Stimulated activated CD8-positive, alpha-beta memory T cell treated with anti-CD3 and anti-CD28 coated beads, Interleukin-12 subunit alpha, Interleukin-12 subunit beta, amount 100 ng/mL, for 1 hour (primary cell): Measurements from ENCODE around the gene TMEM258.
A peak's percentile ranks its signal among the peaks of the same experiment; 100 is the strongest.

ENCODE experiments used
- DNase-seq: peaks from one replicate; pipeline ENCODE4 v3.0.0-alpha.2; 2020; ENCODE audit warnings: low read depth

The TMEM258 gene

DNA sequence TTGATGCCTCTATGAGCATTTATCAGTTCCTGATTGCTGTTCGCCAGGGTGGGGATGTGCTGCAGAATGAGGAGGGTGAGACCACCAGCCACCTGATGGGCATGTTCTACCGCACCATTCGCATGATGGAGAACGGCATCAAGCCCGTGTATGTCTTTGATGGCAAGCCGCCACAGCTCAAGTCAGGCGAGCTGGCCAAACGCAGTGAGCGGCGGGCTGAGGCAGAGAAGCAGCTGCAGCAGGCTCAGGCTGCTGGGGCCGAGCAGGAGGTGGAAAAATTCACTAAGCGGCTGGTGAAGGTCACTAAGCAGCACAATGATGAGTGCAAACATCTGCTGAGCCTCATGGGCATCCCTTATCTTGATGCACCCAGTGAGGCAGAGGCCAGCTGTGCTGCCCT lies 3.1 kb upstream of the TMEM258 start:
- no peak for DNase-seq

DNA sequence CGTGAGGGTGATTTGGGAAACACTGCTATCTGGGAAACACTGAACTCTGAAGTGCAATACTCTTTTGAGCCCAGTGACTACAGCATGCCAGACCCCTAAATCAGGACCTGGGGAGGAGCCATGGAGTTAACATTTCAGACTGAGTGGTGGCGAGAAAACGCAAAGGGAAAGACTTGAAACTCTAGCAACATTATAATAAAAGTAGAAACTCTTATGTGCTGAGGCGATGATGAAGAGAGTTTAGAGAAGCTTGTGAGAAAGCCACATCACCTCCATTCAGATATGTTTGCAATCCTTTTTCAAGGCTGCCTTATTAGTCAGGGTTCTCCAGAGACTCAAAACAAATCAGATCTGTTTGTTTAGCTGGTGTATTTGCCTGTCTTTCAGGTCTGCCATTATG lies 2.2 kb upstream of the TMEM258 start:
- no peak for DNase-seq

DNA sequence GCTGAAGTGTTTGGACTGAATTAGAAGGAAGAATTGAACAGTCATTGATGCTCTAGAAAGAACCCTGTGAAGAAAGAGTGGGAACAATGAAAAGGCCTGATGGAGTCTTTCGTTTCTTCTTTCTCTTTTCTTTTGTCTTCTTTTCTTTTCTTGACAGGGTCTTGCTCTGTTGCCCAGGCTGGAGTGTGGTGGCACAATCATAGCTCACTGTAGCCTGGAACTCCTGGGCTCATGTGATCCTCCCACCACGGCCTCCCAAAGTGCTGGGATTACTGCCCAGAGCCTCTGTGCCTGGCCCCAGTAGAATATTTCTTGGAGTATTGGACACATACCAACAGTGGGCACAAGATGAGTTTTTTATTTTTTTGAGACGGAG lies 1.4 kb upstream of the TMEM258 start:
- DNase-seq: no peak

DNA sequence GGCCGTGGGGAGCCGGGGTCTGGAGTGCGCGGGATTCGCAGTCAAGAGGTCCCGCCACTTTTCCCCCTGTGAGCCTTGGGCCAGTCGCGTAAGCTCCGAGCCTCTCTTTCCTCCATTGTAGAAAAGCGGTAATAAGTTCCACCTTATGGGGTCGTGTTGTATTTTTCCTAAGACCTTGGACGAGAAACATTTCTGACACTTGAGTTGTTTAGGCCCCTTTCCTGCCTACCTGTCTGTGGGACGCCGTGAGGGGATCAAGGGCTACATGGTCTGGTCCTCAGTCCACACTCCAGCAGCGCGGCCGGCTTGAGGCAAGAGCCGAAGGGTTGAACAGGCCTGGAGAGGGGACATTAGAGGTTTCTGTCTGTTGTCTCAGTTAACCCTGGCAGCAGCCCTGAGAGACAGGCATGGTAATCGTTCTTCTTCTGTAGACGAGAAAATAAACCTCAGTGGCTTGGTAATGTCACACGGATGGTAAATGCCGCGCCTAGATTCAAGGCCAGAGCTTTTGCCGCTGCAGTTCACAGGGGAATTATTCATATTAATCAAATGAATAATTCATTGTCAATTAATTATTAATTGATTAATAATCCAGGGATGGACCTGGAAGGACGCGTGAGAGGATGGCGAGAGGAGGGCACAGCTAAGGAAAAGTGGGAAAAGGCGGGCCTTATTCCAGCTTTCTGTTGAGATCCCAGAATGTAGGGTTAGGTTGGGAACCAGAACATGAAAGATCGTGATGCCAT lies 857 bp upstream of the TMEM258 start:
- no peak for DNase-seq

DNA sequence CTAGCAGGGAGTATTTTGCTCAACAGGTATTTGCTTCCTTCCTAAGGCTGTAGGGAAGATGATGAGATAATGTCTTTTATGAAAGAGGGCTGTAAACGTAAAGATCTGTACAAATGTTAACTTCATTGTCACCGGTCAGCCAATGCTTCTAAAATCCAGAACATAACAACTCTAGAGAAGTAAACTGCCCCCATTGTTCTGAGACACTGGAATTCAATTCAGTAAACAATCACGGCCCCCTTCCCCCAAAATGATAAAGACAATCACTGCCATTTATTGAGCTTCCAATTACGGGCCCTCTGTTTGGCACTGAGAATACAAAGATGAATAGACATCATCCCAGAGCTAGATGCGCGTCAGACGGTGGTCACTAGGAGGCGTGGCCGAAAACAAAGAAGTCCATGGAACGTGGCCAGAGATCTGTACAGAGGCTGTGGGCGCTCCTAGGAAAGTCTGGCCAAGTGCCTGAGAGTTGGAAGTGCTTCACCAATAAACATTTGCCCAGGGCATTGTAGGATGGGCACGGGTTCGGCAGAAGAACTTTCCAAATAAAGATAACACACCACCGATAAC lies 576 bp downstream of the TMEM258 start:
- no peak for DNase-seq

DNA sequence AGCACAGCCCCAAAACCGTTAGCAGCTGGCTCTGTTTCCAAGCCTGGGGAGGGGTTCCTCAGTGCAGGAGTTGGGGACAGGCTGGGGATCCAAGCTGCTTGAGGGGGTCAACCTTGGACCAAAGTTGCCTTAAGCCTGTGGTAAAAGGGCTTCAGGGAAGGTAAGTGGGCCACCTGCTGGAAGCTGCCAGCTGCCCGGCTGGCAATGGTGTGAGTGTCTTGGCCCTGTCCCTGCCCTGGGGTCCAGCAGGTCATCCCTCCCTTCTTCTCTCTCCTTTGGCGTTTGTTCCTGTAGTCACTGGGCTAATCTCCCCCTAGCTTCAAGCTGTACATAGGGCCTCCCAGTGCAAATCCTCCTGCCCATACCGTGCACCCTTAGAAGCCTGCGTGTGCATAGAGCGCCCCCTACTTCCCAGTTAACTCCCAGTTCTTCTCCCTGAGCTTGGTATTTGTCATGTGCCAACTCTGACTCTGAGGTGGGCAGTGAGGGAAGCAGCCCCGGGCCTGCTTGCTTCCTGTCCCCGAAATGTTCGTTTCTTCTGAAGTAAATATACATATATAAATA lies 4.4 kb downstream of the TMEM258 start:
- DNase-seq: no peak

DNA sequence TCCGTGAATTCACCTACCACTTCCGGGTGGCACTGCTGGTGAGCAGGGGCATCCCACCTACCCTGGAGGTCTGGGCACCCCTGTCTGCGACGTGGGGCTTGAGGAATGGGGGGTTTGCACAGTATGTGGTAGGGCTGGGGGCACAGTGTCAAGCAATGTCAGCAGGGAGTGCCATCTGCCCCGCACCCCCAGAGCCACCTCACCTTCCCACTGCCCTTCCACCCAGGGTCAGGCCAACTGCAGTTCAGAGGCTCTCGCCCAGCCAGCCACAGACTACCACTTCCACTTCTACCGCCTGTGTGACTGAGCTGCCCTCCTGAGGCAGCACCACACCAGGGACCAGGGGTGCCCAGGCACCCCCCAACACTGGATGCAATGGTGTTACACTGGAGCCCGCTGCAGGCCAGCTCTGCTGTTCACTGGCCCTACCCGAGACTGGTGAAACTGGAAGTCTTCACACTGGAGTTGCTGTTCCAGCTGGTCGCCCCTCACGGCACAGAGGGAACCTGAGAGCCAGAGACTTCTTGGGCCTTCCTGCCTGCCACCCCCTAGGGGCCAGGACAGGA lies 6.5 kb downstream of the TMEM258 start:
- no peak for DNase-seq

DNA sequence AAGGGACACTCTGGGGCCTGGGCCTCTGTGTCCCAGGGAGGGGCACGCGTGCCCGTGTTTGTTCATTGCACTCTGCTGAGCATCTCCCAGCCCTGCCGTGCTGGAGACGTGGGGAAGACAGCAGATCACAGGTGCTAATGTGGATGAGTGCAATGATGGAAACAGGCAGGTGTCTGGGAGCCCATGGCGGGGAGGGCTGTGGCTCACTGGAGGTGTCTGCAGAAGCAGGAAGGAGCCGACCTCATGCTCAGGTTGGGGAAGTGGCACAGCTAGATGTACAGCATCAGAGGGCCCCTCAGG lies 7.9 kb downstream of the TMEM258 start:
- DNase-seq: no peak

DNA sequence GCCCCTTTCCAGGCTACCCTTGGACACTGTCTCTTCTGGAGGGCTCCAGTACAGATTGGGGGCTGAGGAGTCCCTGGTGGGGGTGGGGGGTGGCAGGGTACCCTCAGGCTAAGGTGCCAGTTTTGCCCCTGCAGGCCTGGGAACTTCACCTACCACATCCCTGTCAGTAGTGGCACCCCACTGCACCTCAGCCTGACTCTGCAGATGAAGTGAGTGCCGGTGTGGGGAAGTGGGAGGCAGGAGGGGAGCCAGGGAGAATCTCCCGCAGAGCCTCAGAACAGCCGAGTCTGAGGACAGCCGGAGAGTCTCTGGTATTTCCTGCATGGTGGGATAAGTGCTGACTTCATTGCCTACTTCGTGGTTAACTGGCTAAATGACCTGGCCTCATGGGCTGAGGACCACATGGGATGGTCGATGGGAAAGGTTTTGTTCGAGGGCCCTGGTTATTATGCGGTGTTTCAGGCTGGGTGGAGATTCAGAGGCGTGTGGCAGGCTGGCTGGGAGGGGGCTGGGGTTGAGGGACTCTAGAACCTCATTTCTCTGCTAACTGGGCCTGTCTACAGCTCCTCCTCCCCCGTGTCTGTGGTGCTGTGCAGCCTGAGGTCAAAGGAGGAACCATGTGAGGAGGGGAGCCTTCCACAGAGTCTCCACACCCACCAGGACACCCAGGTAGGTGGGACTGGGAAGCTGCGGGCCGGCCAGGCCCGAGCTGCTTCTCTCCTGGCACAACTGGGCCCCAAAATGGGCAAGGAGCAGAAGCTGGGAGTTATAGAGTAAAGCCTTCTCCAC lies 8.5 kb downstream of the TMEM258 start:
- DNase-seq: no peak

DNA sequence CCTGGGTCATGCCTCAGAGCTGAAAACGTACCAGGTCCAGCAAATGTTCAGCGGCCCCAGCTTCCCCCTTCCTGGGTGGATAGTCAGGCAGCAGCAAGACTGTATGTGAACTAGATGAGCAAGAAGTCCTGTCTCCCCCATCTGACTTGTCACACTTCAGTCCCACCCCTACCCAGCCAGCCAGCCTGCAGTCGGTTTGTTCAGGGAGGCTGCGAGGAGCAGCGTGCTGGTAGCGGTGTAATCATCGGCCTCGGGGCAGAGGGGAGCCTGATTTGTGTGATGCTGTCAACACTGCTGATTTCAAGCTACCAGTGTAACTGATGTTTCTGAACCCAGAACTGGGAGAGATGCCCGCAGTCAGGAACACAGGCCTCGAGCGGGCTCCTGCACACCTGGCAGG lies 9.6 kb downstream of the TMEM258 start:
- DNase-seq: no peak

DNA sequence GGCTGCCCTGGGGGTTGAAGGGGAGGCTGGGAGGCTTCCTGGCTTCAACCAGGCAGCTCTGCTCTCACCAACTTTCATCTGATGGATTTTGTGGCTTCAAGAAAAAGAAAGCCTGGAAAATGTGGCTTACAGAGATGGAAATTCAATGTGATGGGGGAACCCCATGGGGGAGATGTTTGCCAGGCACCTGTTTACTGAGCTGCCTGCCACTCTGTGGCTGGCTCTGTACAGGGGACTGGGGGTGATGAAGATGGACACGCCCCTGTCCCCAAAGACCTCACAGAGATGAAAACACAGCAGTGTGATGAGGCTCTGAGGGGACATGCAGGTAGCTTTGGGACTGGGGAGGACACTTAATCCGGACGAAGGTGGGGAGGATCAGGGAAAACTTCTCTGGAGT lies 10.1 kb downstream of the TMEM258 start:
- DNase-seq: no peak

DNA sequence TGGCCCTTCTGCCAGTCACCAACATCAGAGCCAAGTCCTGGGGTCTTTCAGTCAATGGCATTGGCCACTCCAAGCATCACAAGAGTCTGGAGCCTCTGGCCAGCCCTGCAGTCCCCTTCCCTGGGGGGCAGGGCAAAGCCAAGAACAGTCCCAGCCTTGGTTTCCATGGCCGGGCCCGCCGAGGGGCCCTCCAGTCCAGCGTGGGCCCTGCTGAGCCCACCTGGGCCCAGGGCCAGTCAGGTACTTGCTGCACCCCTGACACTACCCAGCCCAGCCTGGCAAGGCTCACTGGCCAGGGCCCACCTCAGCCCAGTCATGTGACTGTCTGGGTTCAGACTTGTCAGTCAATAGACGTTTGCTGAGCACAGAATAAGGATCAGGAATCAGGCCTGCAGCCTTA lies 10.8 kb downstream of the TMEM258 start:
- no peak for DNase-seq

DNA sequence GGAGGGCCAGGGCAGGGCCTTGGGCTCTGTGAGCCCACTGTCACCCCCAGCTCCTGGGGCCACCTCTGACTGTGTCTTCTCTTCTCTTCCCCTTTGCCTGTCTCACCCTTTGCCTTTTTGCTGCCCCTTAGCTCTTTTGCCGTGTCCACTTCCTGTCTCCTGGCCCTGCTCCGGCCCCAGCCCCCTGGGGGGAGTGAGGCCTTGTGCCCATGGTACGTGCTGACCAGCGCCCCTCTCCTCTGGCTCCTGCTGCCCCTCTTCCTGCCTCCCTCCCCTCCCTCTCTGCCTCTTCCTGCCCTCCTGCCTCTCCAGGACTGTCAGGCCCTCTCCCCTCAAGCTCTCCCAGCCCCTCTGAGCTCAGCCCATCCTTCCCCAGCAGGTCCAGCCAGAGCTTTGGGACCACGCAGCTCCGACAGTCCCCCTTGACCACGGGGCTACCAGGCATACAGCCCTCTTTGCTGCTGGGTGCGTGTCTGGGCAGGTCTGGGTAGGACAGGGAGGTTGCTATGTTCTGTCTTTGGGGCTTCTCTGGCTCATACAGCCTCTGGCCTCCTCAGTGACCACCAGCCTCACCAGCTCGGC lies 11.7 kb downstream of the TMEM258 start:
- no peak for DNase-seq

DNA sequence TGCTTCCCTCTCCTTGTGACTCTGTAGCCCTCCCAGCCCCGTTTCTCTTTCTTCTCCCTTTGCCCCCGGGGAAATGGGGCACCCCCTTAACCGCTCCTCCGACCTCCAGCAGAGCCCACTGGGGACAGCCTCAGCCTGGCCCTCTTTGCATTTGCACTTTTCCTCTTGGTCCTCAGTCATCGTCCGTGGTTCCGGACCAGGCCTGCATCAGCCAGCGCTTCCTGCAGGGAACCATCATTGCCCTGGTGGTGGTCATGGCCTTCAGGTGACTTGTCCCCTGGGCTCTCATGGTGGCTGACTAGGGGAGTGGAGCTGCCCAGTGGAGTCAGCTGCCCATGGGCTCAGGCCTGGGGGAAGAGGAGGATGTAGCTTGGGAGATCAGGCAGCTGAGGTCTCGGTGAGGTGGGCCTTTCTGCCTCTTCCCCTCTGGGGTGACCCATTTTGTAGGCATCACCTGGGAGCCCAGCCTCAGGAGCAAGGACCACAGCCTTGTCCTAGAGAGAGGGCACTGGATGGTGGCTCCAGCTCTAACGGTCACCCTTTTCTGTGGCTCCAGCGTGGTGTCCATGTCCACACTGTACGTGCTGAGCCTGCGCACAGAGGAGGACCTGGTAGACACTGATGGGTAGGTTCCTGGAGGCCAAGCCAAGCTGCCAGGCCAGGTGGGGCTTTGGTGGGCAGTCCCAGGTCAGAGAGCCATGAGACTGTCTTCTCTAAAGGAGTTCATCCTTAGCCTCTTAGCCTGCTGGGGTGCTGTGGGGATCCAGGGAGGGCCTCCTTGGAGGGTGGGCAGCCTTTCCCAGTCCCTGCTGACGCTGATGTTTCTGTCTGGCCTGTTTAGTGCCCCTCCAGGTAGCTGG lies 12.5 kb downstream of the TMEM258 start:
- no peak for DNase-seq

DNA sequence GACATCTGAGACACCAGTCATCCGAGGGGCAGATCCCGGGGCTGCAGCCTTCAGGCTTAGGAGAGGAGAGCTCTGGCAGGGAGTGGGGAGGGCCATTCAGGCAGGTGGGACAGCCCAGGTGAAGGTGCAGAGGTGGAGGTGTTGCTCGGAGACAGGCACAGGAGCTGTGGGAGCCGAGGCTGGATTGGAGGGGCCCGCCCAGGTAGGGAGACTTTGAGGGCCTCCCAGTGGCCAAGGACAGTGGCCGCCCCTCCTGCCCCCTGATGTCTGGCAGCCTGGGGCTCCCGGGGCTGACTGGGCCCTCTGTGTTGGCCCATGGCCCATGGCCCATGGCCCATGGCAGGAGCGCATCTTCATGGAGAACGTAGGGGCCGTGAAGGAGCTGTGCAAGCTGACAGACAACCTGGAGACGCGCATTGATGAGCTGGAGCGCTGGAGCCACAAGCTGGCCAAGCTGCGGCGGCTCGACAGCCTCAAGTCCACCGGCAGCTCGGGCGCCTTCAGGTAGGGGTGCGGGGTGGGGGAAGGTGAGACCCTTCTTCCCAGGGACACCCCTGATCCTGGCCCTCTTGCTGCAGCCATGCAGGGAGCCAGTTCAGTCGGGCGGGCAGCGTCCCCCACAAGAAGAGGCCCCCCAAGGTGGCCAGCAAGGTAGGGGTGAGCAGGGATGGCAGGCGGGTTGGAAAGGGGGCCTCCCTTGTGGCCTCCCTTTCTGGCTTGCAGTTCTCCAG lies 13.3 kb downstream of the TMEM258 start:
- DNase-seq: no peak

DNA sequence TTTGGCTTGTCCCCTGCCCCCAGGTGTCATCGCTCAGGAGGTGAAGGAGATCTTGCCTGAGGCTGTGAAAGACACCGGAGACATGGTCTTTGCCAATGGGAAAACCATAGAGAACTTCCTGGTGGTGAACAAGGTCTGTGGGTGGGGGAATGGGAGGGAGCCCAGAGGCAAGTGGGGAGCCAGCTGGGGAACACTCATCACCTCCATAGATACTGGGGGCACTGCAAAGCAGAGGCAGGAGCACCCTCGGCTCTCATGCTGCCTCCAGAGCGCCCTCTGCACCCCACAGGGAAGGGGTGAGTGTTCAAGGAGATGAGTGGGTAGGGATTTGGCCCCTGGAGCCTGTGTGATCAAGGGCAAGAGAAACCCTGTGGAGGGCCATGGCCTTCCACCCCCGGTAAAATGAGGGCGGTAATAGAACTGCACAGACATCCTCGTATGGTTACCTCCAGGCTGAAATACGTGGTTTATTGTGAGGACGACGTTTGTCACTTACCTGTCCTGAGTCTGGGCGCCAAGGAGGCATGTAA lies 14.0 kb downstream of the TMEM258 start:
- no peak for DNase-seq

DNA sequence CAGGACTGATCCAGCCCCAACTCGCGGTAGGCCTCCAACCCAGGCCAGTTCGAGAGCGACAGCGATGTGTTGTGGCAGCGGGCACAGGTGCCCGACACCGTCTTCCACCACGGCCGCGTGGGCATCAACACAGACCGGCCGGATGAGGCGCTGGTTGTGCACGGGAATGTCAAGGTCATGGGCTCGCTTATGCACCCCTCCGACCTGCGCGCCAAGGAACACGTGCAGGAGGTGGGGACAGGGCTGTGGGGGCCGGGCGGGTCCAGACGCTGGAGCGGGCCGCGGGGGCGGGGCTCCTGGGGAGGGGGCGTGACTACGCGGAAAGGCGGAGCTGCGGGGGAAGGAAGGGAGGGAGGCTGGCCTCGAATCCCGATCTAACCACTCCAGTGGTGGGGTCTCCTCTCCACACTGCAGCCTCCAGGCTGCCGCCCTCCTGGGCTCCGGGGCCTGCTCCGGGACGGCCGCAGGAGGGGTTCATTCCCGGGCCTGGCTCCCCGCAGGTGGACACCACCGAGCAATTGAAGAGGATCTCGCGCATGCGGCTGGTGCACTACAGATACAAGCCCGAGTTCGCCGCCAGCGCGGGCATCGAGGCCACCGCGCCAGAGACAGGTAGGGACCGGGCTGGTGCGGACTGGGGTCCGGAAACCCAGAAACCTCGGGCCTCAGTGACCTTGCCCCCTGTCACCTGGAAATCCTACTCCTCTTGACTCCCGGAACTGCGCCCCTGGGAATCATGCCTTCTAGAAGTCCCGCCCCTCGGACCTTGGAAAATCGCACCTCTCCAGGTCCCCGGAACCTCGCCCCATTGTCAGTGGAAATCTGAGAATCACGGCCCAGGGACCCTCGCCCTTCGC lies 14.9 kb downstream of the TMEM258 start:
- DNase-seq: peak; percentile 44

DNA sequence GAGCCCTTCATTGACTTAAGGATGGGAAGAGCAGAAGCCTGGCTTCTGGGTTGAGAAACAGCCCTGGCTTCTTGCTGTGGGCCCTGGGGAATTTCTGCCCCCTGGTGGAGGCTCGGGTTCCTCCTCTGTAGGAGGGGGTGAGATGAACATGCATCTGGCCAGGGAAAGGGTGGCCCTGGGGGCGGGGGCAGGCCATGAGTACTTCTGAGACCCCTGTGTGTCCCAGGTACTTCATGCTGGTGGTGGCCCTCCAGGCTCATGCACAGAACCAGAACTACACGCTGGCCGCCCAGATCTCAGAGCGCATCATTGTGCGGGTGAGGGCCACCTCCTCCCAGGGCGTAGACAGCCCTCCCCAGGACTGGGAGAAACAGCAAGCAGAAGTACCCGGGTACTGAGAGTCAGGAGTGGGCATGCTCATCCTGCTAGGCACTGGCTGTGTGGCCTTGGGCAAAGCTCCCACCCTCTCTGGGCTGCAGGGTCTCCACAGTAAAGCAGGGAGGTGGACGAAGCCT lies 15.8 kb downstream of the TMEM258 start:
- DNase-seq: peak; percentile 35
